HCT116 (cell line): Measurements from ENCODE around the gene KDM5A. TPM values are rescaled to one million over a fixed set of nuclear protein-coding genes. Genes with fewer than 3 reads are reported as not detected.

Experiments used
- ATAC-seq: fragments of 200-7000 bp; cut with Tn5 transposase; 2 replicates; pipeline ENCODE4 v1.9.1; 2020; ENCODE audit warnings: mild to moderate bottlenecking, moderate library complexity
- BruUV-seq: library from RNA; stranded (reverse); fragments of 400-500 nt; replicated peaks from 2 replicates; lab custom pipeline; 2021; lab: Mats Ljungman, UMichigan
- CTCF ChIA-PET: fragments of 300-600 bp; sonication (Branson Sonifier 250); formaldehyde crosslinking; loops from one replicate; lab custom pipeline; 2021; ENCODE audit warnings: antibody characterized with exemption; lab: Charles Lee
- POLR2A ChIA-PET: fragments of 300-600, 350-600 bp; sonication (Branson Sonifier 250); formaldehyde crosslinking; loops from one replicate; lab custom pipeline; 2021; ENCODE audit warnings: antibody characterized with exemption; lab: Charles Lee
- RAD21 ChIA-PET, 2 experiments: fragments of 300-600 bp; sonication (Branson Sonifier 250); formaldehyde crosslinking; loops; one replicate each; lab custom pipeline; 2023; ENCODE audit warnings: low total read pairs in 2 of 2; ENCODE audit not compliant: uncharacterized antibody in 2 of 2, unreplicated experiment in 2 of 2, low non-redundant PET in 1 of 2; lab: Charles Lee
- DNase-seq: peaks from one replicate; pipeline ENCODE4 v3.0.0-alpha.2; 2010; ENCODE audit warnings: low read depth, low spot score
- H2AFZ ChIP-seq: fragments of 200-600 bp; shearing (Covaris generic), sonication (generic); 2 replicates; pipeline ENCODE4 v1.6.1; 2017; ENCODE audit warnings: low read depth, mixed run types, mixed read lengths, antibody characterized with exemption, low read length; ENCODE audit not compliant: poor library complexity, severe bottlenecking
- H3K27ac ChIP-seq: 2 replicates; pipeline ENCODE4 v1.5.1; 2012; ENCODE audit warnings: low read depth, low read length
- H3K27me3 ChIP-seq: fragments of 200-600 bp; sonication (generic); 2 replicates; pipeline ENCODE4 v1.6.1; 2016; ENCODE audit warnings: mixed run types, low read length, mixed read lengths; ENCODE audit not compliant: insufficient read depth
- H3K36me3 ChIP-seq, 2 experiments: fragments of 200-500 bp in 1 of 2; fragments of 200-600 bp in 1 of 2; sonication (Bioruptor generic) in 1 of 2; sonication (generic) in 1 of 2; 2 replicates each; pipeline versions ENCODE4 v1.5.1 to v1.6.1; 2014 to 2016; ENCODE audit warnings: low read length in 2 of 2, inconsistent platforms in 1 of 2, mixed read lengths in 1 of 2, mixed run types in 1 of 2; ENCODE audit not compliant: insufficient read depth in 2 of 2, control insufficient read depth in 1 of 2
- H3K4me1 ChIP-seq, 2 experiments: fragments of 200-600 bp in 1 of 2; sonication (generic) in 1 of 2; 2 replicates each; pipeline versions ENCODE4 v1.5.1 to v1.6.1; 2012 to 2017; ENCODE audit warnings: low read length in 2 of 2, inconsistent platforms in 1 of 2, mild to moderate bottlenecking in 1 of 2, mixed read lengths in 1 of 2, mixed run types in 1 of 2, moderate library complexity in 1 of 2; ENCODE audit not compliant: insufficient read depth in 2 of 2, control insufficient read depth in 1 of 2
- H3K4me2 ChIP-seq: fragments of 200-600 bp; sonication (generic); 2 replicates; pipeline ENCODE4 v1.6.1; 2017; ENCODE audit warnings: mixed run types, low read length, mixed read lengths
- H3K4me3 ChIP-seq, 2 experiments: fragments of 200-600 bp in 1 of 2; sonication (generic) in 1 of 2; replicated peaks in 1 of 2; 2 replicates each; pipeline ENCODE4 v1.5.1; 2011 to 2016; ENCODE audit warnings: low read length in 2 of 2, control low read depth in 1 of 2, low read depth in 1 of 2, mild to moderate bottlenecking in 1 of 2, mixed read lengths in 1 of 2, mixed run types in 1 of 2
- H3K79me2 ChIP-seq: fragments of 200-600 bp; sonication (generic); 2 replicates; pipeline ENCODE4 v1.6.1; 2017; ENCODE audit warnings: mild to moderate bottlenecking, mixed run types, low read length, moderate library complexity, mixed read lengths; ENCODE audit not compliant: insufficient read depth
- H3K9ac ChIP-seq: fragments of 200-600 bp; sonication (generic); 2 replicates; pipeline ENCODE4 v1.6.1; 2016; ENCODE audit warnings: low read length, mixed read lengths
- H3K9me2 ChIP-seq: fragments of 200-600 bp; sonication (generic), shearing (Covaris generic); 2 replicates; pipeline ENCODE4 v1.6.1; 2017; ENCODE audit warnings: mixed run types, mild to moderate bottlenecking, moderate library complexity; ENCODE audit not compliant: insufficient read depth
- H3K9me3 ChIP-seq, 2 experiments: fragments of 200-500 bp in 1 of 2; fragments of 200-600 bp in 1 of 2; sonication (Bioruptor generic) in 1 of 2; sonication (generic) in 1 of 2; 2 replicates each; pipeline ENCODE4 v1.6.1; 2014 to 2017; ENCODE audit warnings: low read length in 2 of 2, mixed read lengths in 2 of 2, inconsistent platforms in 1 of 2, low read depth in 1 of 2, mild to moderate bottlenecking in 1 of 2, mixed run types in 1 of 2, moderate library complexity in 1 of 2; ENCODE audit not compliant: control insufficient read depth in 1 of 2, insufficient read depth in 1 of 2
- H4K20me1 ChIP-seq: fragments of 200-600 bp; sonication (generic), shearing (Covaris generic); 2 replicates; pipeline ENCODE4 v1.6.1; 2017; ENCODE audit warnings: mixed run types, mild to moderate bottlenecking, moderate library complexity; ENCODE audit not compliant: insufficient read depth
- CEBPB ChIP-seq: IDR thresholded peaks from 2 replicates; pipeline ENCODE4 v1.6.1; 2012; ENCODE audit warnings: low read depth
- EGR1 ChIP-seq: IDR thresholded peaks from 2 replicates; pipeline ENCODE4 v1.6.1; 2012; ENCODE audit warnings: low read depth
- EZH2 ChIP-seq: fragments of 200-600 bp; sonication (generic); IDR thresholded peaks from 2 replicates; pipeline ENCODE4 v1.6.1; 2017; ENCODE audit warnings: antibody characterized with exemption, mixed run types
- FOSL1 ChIP-seq: IDR thresholded peaks from 2 replicates; pipeline ENCODE4 v1.6.1; 2012; ENCODE audit warnings: low read depth
- POLR2A ChIP-seq: IDR thresholded peaks from 2 replicates; pipeline ENCODE4 v1.7.0; 2011; ENCODE audit warnings: borderline replicate concordance; ENCODE audit not compliant: insufficient read depth, insufficient read length; ENCODE audit errors: extremely low read depth
- REST ChIP-seq: IDR thresholded peaks from 2 replicates; pipeline ENCODE4 v1.6.1; 2012; ENCODE audit warnings: low read depth
- SP1 ChIP-seq: IDR thresholded peaks from 2 replicates; pipeline ENCODE4 v1.6.1; 2012; ENCODE audit warnings: low read depth
- SRF ChIP-seq: IDR thresholded peaks from 2 replicates; pipeline ENCODE4 v1.6.1; 2012; ENCODE audit warnings: low read depth
- ZBTB33 ChIP-seq: IDR thresholded peaks from 2 replicates; pipeline ENCODE4 v1.6.1; 2011; ENCODE audit warnings: mild to moderate bottlenecking, low read length, moderate library complexity; ENCODE audit not compliant: insufficient replicate concordance; ENCODE audit errors: extremely low read depth
- ZNF274 ChIP-seq: fragments of 200-500 bp; sonication (Bioruptor generic); IDR thresholded peaks from 2 replicates; pipeline ENCODE4 v1.6.1; 2014; ENCODE audit warnings: mild to moderate bottlenecking, low read depth, low read length, inconsistent platforms
- intact Hi-C: fragments of 100-400 bp; cut with micrococcal nuclease; formaldehyde crosslinking; loops from 2 replicates; pipeline ENCODE4 v1.10.0; 2022
- total RNA-seq: library from RNA; stranded (reverse); gene quantifications from one replicate; pipeline ENCODE4 v1.2.1, GENCODE V29; 2021; ENCODE audit not compliant: unreplicated experiment

The KDM5A gene
- total RNA-seq, 1 experiment from 2014 or later, result 49.0 TPM

GRCh38 chr12:331287-331686 lies 57.8 kb downstream of the KDM5A start:
- ChIA-PET RAD21 (no interaction called here), POLR2A (no interaction called here), CTCF (no interaction called here)
- no peaks in the 10 kb centered on the region for H3K4me1 ChIP-seq
- intact Hi-C loops, result no loop called here
- H3K9ac ChIP-seq, result no peak overlapping the region
- H3K4me2 ChIP-seq, result no peak overlapping the region
- TF ChIP-seq SP1 (no peak), ZNF274 (no peak), EZH2 (no peak), FOSL1 (no peak), ZBTB33 (no peak), SRF (no peak), CEBPB (no peak)
- ATAC-seq (no peak), DNase-seq (no peak)
- H3K9me3 ChIP-seq, result no peaks in the 10 kb centered on the region
- H2AFZ ChIP-seq, result no peak overlapping the region
- peaks cover 14 to 33% of the 10 kb centered on the region in 2 experiments; a peak in 3 of 4 replicates for H3K36me3 ChIP-seq
- peaks cover 2% of the 10 kb centered on the region; the same call in 1 of the 2 replicates for H3K79me2 ChIP-seq
- H4K20me1 ChIP-seq, result no peaks in the 10 kb centered on the region
- no peaks in the 10 kb centered on the region for H3K9me2 ChIP-seq
- BruUV-seq, result no TSS peak
- no peak overlapping the region for H3K4me3 ChIP-seq
- H3K27ac ChIP-seq, result no peak overlapping the region
- H3K27me3 ChIP-seq, result no peaks in the 10 kb centered on the region

GRCh38 chr12:325906-326305 lies 63.2 kb downstream of the KDM5A start:
- Histone ChIP-seq H3K36me3 (peaks cover 14 to 37% of the 10 kb centered on the region in 2 experiments; a peak in 3 of 4 replicates), H3K27ac (no peak overlapping the region)
- ATAC-seq, result no peak

More at GRCh38 chr12:325906-326305, 63.2 kb downstream of the KDM5A start:
- no TSS peak for BruUV-seq
- ChIA-PET RAD21 (no interaction called here), CTCF (no interaction called here)
- no peaks in the 10 kb centered on the region for H3K27me3 ChIP-seq
- intact Hi-C loops, result no loop called here
- no peaks in the 10 kb centered on the region for H3K9me2 ChIP-seq
- no peak overlapping the region for H3K4me3 ChIP-seq
- H3K9ac ChIP-seq, result no peak overlapping the region
- DNase-seq, result no peak
- H3K4me1 ChIP-seq, result no peaks in the 10 kb centered on the region
- TF ChIP-seq CEBPB (no peak), FOSL1 (no peak), POLR2A (no peak), REST (no peak), EGR1 (no peak)
- TF ChIP-seq, all 23 proteins: peak for 0
- Histone ChIP-seq H3K9me3 (no peaks in the 10 kb centered on the region), H4K20me1 (no peaks in the 10 kb centered on the region), H2AFZ (no peak overlapping the region), H3K79me2 (no peaks in the 10 kb centered on the region), H3K4me2 (no peak overlapping the region)
- POLR2A ChIA-PET, result no interaction called here
